GM10248 (cell line): ENCODE measurements around the gene PSMD2.

Experiments used
- CTCF ChIA-PET: fragments of 300-600 bp; sonication (Branson Sonifier 250); formaldehyde crosslinking; extraction: SDS; loops from one replicate; lab custom pipeline; 2021; ENCODE audit warnings: antibody characterized with exemption; lab: Yijun Ruan, JAX
- POLR2A ChIA-PET: fragments of 350-650 bp; sonication (Branson Sonifier 250); formaldehyde crosslinking; extraction: SDS; loops from one replicate; lab custom pipeline; 2020; ENCODE audit warnings: antibody characterized with exemption; lab: Yijun Ruan, JAX
- DNase-seq: peaks from one replicate; pipeline ENCODE4 v3.0.0; 2012; ENCODE audit errors: extremely low spot score
- CTCF ChIP-seq: IDR thresholded peaks from 2 replicates; pipeline ENCODE4 v1.5.1; 2012; ENCODE audit warnings: mild to moderate bottlenecking, low read depth; ENCODE audit errors: extremely low read depth, missing control alignments, control extremely low read depth

Gene PSMD2

GRCh38 chr3:184355261-184356040 lies 56.4 kb downstream of the PSMD2 start:
- ChIA-PET POLR2A (no interaction called here), CTCF (interaction anchor here (0.9 to 3.3 kb wide), 6 partner anchors 11 to 158 kb away, joined by 3 to 18 read pairs (median 3); partner anchors contain the start of gene FAM131A)
- no peak for DNase-seq
- no peak for TF ChIP-seq CTCF

- TF ChIP-seq CTCF: no peak
- CTCF ChIA-PET: no interaction called here
- DNase-seq: no peak
- POLR2A ChIA-PET: interaction anchor here (0.7 kb wide), 1 partner anchor 31 kb away, joined by 3 read pairs; no protein-coding TSS in a partner anchor
Observed at GRCh38 chr3:184357248-184358123, 58.4 kb downstream of the PSMD2 start.

GRCh38 chr3:184358124-184358767 lies 59.2 kb downstream of the PSMD2 start:
- ChIA-PET POLR2A (interaction anchor here (0.7 kb wide), 1 partner anchor 32 kb away, joined by 3 read pairs; no protein-coding TSS in a partner anchor), CTCF (interaction anchor here (2.8 kb wide), 1 partner anchor 182 kb away, joined by 10 read pairs; no protein-coding TSS in a partner anchor)
- no peak for DNase-seq
- TF ChIP-seq CTCF: no peak
